Measurements from ENCODE around the gene ABHD1.

The ABHD1 gene

DNA sequence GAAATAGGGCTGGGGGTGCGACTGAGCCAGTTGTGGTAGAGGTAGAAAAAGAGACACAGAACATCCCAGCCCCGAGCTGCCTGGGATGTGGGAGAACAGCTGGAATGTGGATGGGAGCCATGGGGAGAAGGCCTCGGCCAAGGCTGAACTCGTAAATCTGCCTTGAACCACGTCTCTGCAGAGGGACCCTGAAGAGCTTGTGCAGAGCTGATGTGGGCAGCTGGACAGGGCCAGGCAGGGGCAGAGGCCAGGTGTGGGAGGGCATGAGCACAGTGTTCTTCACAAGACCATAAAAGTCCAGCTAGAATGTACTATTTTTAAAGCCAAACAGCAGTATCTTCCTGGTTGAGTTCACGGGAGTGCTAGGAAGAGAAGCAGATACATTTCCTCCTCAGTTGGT lies 30.9 kb downstream of the ABHD1 start:
- TF ChIP-seq TAF1 (IDR thresholded peaks at IDR 0.05; ENCODE audit: borderline replicate concordance, insufficient read depth, low read length) (no peak), POLR2AphosphoS5 (IDR thresholded peaks at IDR 0.05; ENCODE audit: low read depth, low read length) (no peak), SIN3A (IDR thresholded peaks at IDR 0.05; ENCODE audit: borderline replicate concordance, insufficient read depth, low read length) (no peak), FOXP2 (optimal IDR thresholded peaks at IDR 0.05; ENCODE audit: borderline replicate concordance, extremely low read depth, extremely low read length, insufficient read depth) (no peak)
- TF ChIP-seq, protein P1, sequence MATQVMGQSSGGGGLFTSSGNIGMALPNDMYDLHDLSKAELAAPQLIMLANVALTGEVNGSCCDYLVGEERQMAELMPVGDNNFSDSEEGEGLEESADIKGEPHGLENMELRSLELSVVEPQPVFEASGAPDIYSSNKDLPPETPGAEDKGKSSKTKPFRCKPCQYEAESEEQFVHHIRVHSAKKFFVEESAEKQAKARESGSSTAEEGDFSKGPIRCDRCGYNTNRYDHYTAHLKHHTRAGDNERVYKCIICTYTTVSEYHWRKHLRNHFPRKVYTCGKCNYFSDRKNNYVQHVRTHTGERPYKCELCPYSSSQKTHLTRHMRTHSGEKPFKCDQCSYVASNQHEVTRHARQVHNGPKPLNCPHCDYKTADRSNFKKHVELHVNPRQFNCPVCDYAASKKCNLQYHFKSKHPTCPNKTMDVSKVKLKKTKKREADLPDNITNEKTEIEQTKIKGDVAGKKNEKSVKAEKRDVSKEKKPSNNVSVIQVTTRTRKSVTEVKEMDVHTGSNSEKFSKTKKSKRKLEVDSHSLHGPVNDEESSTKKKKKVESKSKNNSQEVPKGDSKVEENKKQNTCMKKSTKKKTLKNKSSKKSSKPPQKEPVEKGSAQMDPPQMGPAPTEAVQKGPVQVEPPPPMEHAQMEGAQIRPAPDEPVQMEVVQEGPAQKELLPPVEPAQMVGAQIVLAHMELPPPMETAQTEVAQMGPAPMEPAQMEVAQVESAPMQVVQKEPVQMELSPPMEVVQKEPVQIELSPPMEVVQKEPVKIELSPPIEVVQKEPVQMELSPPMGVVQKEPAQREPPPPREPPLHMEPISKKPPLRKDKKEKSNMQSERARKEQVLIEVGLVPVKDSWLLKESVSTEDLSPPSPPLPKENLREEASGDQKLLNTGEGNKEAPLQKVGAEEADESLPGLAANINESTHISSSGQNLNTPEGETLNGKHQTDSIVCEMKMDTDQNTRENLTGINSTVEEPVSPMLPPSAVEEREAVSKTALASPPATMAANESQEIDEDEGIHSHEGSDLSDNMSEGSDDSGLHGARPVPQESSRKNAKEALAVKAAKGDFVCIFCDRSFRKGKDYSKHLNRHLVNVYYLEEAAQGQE (IDR thresholded peaks at IDR 0.05; ENCODE audit: insufficient read depth in 1 of 2, low read depth in 2 of 2, low read length in 2 of 2) = no peak

DNA sequence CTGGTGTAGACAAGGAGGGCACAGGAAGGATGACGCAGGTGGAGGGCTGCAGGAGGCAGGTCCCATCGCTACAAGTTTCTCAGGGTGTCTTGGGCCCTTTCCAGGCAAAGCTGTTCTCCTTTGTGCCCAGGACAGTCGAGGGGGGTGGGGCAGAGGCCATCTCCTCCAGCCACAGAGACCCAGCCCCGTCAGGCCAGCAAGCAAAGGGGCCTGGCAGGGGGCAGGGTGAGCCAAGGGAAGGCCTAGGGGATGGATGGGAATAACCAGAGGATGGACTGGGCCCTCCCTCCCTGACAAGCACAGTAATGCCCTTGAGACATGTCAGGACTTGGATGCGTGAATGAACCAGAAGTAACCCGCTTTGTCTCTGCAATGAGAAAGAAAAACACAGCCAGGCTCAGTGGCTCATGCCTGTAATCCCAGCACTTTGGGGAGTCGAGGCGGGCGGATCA lies 31.5 kb downstream of the ABHD1 start:
- TF ChIP-seq SIN3A (IDR thresholded peaks at IDR 0.05; ENCODE audit: borderline replicate concordance, insufficient read depth, low read length) (no peak), FOXP2 (optimal IDR thresholded peaks at IDR 0.05; ENCODE audit: borderline replicate concordance, extremely low read depth, extremely low read length, insufficient read depth) (no peak), TAF1 (IDR thresholded peaks at IDR 0.05; ENCODE audit: borderline replicate concordance, insufficient read depth, low read length) (no peak), POLR2AphosphoS5 (IDR thresholded peaks at IDR 0.05; ENCODE audit: low read depth, low read length) (no peak)
- TF ChIP-seq, protein P1 (IDR thresholded peaks at IDR 0.05; ENCODE audit: insufficient read depth in 1 of 2, low read depth in 2 of 2, low read length in 2 of 2) = no peak

DNA sequence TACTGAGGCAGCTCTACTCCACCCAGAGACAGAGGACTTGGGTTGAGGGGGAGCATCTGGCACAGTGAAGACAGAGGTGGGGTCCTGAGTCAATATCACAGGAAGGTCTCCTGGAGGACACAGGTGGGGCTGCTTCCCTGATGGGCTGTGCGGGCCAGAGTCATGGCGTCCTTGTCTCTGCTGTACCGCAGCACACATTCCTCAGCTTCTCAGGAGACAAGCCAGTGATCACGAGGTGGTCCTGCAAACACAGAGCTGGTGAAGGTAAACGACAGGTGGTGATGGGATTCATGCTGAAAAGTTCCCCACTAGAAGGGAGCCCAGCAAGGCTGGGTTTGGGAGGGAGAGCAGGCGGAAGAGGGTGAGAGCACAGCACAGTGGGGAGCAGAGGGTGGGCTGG lies 34.9 kb downstream of the ABHD1 start:
- no peak for TF ChIP-seq POLR2AphosphoS5 (IDR thresholded peaks at IDR 0.05; ENCODE audit: low read depth, low read length)
- no peak for TF ChIP-seq SIN3A (IDR thresholded peaks at IDR 0.05; ENCODE audit: borderline replicate concordance, insufficient read depth, low read length)
- TF ChIP-seq, protein P1 (IDR thresholded peaks at IDR 0.05; ENCODE audit: insufficient read depth in 1 of 2, low read depth in 2 of 2, low read length in 2 of 2) = no peak
- TF ChIP-seq FOXP2 (optimal IDR thresholded peaks at IDR 0.05; ENCODE audit: borderline replicate concordance, extremely low read depth, extremely low read length, insufficient read depth) = no peak
- TF ChIP-seq TAF1 (IDR thresholded peaks at IDR 0.05; ENCODE audit: borderline replicate concordance, insufficient read depth, low read length) = no peak

DNA sequence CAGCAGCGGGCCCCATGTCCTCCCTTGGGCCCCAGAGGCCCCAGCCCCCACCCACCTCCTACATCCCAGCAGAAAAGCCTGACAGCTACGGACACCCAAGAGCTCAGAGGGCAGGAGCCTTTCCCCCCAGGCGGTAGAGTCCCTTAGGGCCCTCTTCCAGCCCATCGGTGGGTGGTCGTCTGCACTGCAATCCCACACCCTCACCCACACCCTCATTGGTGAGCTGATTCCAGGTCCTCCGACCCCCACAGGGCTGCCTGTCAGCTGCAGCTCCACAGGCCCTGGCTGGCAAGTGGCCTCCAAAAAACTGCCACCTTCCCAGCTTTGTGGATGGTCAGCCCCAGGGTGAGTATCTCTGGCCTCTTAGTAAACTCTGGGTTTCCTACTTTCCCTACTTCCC lies 35.7 kb downstream of the ABHD1 start:
- TF ChIP-seq, protein P1 (IDR thresholded peaks at IDR 0.05; ENCODE audit: insufficient read depth in 1 of 2, low read depth in 2 of 2, low read length in 2 of 2) = no peak
- TF ChIP-seq TAF1 (IDR thresholded peaks at IDR 0.05; ENCODE audit: borderline replicate concordance, insufficient read depth, low read length) = no peak

DNA sequence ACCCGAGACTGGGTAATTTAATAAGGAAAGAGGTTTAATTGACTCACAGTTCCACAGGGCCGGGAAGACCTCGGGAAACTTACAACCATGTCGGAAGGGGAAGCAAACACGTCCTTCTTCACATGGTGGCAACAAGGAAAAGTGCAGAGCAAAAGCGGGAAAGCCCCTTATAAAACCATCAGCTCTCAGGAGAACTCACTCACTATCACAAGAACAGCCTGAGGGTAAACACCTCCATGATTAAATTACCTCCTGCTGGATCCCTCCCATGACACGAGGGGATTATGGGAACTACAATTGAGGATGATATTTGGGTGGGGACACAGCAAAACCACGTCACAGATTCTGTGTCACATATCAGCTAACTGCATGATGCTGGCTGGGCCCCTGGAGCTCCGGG lies 36.6 kb downstream of the ABHD1 start:
- TF ChIP-seq, protein P1 (IDR thresholded peaks at IDR 0.05; ENCODE audit: insufficient read depth in 1 of 2, low read depth in 2 of 2, low read length in 2 of 2) = no peak
- TF ChIP-seq FOXP2 (optimal IDR thresholded peaks at IDR 0.05; ENCODE audit: borderline replicate concordance, extremely low read depth, extremely low read length, insufficient read depth) (no peak), TAF1 (IDR thresholded peaks at IDR 0.05; ENCODE audit: borderline replicate concordance, insufficient read depth, low read length) (no peak), SIN3A (IDR thresholded peaks at IDR 0.05; ENCODE audit: borderline replicate concordance, insufficient read depth, low read length) (no peak), POLR2AphosphoS5 (IDR thresholded peaks at IDR 0.05; ENCODE audit: low read depth, low read length) (no peak)

Data from PFSK-1 (cell line).